ENCODE measurements around the gene CD44.

DNA sequence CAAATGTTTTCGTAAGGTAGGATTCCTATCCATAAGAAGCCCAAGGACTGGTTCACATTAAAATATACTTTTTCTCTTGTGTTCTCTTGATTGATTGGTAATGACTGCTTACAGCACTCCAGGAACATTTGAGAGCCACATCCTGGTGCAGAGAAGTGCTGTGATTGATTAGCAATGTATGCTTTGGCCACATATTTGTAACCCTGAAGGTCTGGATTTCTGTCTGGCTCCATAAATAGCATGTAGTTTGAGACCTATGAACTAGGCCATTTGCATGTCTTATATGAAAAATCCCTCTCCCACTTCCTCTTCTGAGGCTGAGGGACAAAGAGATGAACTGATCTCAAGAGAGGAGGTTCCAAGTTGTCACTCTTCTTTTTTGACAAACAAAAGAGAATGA lies 49.3 kb upstream of the CD44 start:
- TF ChIP-seq, protein P1, sequence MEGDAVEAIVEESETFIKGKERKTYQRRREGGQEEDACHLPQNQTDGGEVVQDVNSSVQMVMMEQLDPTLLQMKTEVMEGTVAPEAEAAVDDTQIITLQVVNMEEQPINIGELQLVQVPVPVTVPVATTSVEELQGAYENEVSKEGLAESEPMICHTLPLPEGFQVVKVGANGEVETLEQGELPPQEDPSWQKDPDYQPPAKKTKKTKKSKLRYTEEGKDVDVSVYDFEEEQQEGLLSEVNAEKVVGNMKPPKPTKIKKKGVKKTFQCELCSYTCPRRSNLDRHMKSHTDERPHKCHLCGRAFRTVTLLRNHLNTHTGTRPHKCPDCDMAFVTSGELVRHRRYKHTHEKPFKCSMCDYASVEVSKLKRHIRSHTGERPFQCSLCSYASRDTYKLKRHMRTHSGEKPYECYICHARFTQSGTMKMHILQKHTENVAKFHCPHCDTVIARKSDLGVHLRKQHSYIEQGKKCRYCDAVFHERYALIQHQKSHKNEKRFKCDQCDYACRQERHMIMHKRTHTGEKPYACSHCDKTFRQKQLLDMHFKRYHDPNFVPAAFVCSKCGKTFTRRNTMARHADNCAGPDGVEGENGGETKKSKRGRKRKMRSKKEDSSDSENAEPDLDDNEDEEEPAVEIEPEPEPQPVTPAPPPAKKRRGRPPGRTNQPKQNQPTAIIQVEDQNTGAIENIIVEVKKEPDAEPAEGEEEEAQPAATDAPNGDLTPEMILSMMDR (conservative IDR thresholded peaks at IDR 0.05; ENCODE audit: low read depth, low read length) = no peak
- no peak for TF ChIP-seq EZH2 (IDR thresholded peaks at IDR 0.05; ENCODE audit: borderline replicate concordance, low read depth, low read length, poor library complexity, severe bottlenecking)

All from A673 (cell line).